Breast epithelium (tissue), 3 donors: ENCODE results near the gene HIBCH.

Source experiments
- POLR2A ChIP-seq: fragments of 450-650 bp; IDR thresholded peaks from one replicate; pipeline ENCODE4 v1.6.1; 2016; ENCODE audit warnings: antibody characterized with exemption, mild to moderate bottlenecking, moderate library complexity
- POLR2AphosphoS5 ChIP-seq, 3 donors: sonication (generic); formaldehyde crosslinking; IDR thresholded peaks; one replicate each; pipeline ENCODE4 v1.6.1; 2017; ENCODE audit warnings: antibody characterized with exemption in 3 of 3
- TF ChIP-seq, protein P1 (sequence below), 3 donors: fragments of 450-650 bp; IDR thresholded peaks; one replicate each; pipeline ENCODE4 v1.5.1; 2016 to 2017; ENCODE audit warnings: antibody characterized with exemption in 3 of 3, mild to moderate bottlenecking in 3 of 3, moderate library complexity in 3 of 3

GRCh38 chr2:190360965-190361364 is 41.3 kb upstream of the HIBCH start:
- TF ChIP-seq, protein P1, sequence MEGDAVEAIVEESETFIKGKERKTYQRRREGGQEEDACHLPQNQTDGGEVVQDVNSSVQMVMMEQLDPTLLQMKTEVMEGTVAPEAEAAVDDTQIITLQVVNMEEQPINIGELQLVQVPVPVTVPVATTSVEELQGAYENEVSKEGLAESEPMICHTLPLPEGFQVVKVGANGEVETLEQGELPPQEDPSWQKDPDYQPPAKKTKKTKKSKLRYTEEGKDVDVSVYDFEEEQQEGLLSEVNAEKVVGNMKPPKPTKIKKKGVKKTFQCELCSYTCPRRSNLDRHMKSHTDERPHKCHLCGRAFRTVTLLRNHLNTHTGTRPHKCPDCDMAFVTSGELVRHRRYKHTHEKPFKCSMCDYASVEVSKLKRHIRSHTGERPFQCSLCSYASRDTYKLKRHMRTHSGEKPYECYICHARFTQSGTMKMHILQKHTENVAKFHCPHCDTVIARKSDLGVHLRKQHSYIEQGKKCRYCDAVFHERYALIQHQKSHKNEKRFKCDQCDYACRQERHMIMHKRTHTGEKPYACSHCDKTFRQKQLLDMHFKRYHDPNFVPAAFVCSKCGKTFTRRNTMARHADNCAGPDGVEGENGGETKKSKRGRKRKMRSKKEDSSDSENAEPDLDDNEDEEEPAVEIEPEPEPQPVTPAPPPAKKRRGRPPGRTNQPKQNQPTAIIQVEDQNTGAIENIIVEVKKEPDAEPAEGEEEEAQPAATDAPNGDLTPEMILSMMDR (IDR thresholded peaks at IDR 0.05), result no peak
- TF ChIP-seq POLR2A (no peak), POLR2AphosphoS5 (IDR thresholded peaks at IDR 0.05) (no peak)
